NCI-H2227 (cell line): ENCODE measurements around the gene SEC23A.

Experiments
- DNase-seq: peaks from one replicate; lab custom pipeline; 2025; ENCODE audit not compliant: unreplicated experiment; lab: John Stamatoyannopoulos, UW

Gene SEC23A

GRCh38 chr14:38993981-38994380, 109.1 kb downstream of the SEC23A start:
- no peak for DNase-seq

GRCh38 chr14:38992067-38992844, 110.8 kb downstream of the SEC23A start:
- DNase-seq = no peak

GRCh38 chr14:38991299-38991698, 111.7 kb downstream of the SEC23A start:
- DNase-seq = no peak

GRCh38 chr14:38989922-38990546, 113.0 kb downstream of the SEC23A start:
- no peak for DNase-seq

- no peak for DNase-seq
These were observed 115.3 kb downstream of the SEC23A start for GRCh38 chr14:38987781-38988180.

- DNase-seq = no peak
These were observed 120.2 kb downstream of the SEC23A start for GRCh38 chr14:38982837-38983236.

GRCh38 chr14:38982278-38982677, 120.8 kb downstream of the SEC23A start:
- no peak for DNase-seq
